GM19328 (cell line): ENCODE measurements around the gene ORAI3.

Experiments used
- ATAC-seq: cut with Tn5 transposase; IDR thresholded peaks from one replicate; pipeline ENCODE4 v1.9.1; 2021; ENCODE audit warnings: mild to moderate bottlenecking, moderate library complexity; ENCODE audit not compliant: unreplicated experiment

ORAI3 gene

DNA sequence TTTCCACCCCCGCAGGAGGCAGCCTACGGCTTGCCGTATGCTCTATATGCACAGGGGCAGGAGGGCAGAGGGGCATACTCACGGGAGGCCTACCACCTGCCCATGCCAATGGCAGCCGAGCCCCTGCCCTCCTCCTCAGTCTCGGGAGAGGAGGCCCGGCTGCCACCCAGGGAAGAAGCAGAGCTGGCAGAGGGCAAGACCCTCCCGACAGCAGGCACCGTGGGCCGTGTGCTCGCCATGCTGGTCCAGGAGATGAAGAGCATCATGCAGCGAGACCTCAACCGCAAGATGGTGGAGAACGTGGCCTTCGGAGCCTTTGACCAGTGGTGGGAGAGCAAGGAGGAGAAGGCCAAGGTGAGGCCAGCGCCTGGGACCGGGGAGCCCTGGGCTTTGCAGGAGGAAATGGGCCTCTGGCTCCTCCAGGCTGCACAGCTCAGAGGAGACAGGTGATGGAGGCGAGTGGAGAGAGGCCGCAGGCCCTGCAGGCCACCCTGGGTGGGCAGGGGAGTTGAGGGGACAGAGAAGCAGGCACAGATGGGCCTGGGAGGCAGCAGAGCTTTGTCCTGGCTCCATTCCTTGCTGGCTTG is 17.3 kb downstream of the ORAI3 start:
- no peak for ATAC-seq

DNA sequence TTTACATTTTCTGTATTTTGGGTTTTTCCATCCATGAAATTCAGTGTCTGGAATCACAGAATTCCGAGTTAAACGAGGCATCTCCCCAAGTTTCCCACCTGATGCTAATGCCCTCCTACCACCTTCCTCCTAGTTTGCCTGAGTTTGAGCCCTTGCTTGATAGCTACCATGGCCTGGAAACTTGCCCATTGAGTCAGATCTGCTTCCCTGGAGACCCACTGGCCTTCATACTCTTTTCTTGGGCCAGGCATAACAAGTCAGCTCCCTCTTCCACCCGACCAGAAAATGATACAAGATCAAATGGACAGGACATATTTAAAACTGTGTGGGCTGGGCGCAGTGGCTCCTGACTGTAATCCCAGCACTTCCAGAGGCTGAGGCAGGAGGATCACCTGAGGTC is 18.9 kb downstream of the ORAI3 start:
- no peak for ATAC-seq

- no peak for ATAC-seq
These were observed 20.5 kb downstream of the ORAI3 start for GRCh38 chr16:30969246-30969842.

- ATAC-seq, result no peak
These were observed 22.4 kb downstream of the ORAI3 start for GRCh38 chr16:30971298-30971697.

GRCh38 chr16:30972872-30973271 is 24.0 kb downstream of the ORAI3 start:
- no peak for ATAC-seq

DNA sequence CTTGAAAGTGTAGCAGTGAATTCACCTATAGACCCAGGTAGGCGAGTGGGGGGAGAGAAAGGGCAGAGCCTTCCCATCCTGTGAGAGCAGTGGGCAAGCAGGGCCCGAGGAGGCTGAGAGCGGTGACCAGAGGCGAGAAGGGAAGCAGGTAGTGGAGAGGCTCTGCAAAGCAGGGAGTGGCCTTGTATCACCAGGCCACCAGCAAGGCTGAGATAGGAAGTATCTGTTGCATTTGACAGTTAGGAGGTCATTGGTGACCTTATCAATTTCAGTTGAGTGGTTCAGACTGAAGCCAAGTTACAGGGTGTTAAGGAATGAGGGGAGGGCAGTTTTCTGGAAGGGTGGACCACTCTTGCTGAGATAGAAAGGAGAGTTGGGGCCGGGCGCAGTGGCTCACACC is 25.5 kb downstream of the ORAI3 start:
- ATAC-seq, result no peak

- ATAC-seq, result no peak
These were observed 27.6 kb downstream of the ORAI3 start for GRCh38 chr16:30976486-30976885.

- no peak for ATAC-seq
These were observed 28.6 kb downstream of the ORAI3 start for GRCh38 chr16:30977502-30977901.

DNA sequence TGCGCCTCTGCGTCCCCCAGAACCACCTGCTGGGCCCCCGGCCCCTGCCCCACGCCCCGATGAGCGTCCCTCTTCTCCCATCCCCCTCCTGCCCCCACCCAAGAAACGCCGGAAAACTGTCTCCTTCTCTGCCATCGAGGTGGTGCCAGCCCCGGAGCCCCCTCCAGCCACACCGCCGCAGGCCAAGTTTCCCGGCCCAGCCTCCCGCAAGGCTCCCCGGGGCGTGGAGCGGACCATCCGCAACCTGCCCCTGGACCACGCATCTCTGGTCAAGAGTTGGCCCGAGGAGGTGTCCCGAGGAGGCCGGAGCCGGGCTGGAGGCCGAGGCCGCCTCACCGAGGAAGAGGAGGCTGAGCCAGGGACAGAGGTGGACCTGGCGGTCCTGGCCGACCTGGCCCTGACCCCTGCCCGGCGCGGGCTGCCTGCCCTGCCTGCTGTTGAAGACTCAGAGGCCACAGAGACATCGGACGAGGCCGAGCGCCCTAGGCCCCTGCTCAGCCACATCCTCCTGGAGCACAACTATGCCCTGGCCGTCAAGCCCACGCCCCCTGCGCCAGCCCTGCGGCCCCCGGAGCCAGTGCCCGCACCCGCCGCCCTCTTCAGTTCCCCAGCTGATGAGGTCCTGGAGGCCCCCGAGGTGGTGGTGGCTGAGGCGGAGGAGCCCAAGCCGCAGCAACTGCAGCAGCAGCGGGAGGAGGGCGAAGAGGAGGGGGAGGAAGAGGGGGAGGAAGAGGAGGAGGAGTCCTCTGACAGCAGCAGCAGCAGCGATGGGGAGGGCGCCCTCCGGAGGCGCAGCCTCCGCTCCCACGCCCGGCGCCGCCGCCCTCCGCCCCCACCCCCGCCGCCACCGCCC is 30.5 kb downstream of the ORAI3 start:
- ATAC-seq, result no peak

- ATAC-seq, result no peak
These were observed 31.1 kb downstream of the ORAI3 start for GRCh38 chr16:30980023-30980371.

- no peak for ATAC-seq
These were observed 31.6 kb downstream of the ORAI3 start for GRCh38 chr16:30980434-30980833.

- ATAC-seq, result no peak
These were observed 32.1 kb downstream of the ORAI3 start for GRCh38 chr16:30980959-30981358.

DNA sequence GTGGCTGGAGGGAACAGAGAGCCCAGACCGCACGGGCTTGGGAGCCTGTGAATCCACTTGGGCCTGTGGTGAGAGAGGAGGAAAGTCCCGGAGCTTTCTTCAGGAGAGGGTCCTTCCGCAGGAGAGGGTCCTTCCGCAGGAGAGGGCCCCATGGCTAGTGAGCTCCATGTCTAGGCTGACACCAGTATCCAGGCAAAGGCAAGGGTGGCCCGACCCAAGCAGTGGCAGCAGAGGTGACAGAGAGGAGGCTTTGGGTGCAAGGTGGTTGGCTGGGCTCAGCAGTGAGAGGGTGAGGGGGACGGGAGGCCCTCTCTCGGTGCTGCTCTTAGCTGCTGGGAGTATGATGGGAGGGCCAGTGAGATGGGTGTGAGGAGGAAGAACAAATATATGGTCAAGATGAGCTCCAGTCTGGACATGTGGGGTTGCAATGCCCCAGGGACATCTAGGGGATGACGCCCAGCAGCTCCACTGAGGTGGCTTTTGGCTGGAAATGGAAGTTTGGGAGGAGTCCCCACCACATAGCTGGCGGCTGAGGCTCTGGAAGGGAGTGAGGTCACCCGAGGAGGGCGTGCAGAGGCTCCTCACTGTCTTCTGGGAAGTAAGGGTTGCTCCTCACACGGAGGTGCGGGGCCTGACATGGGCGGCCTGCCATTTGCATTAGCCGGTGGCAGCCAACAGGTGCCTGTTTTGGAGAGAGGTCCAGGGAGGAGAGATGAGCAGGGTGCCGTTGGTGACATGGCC is 33.9 kb downstream of the ORAI3 start:
- ATAC-seq, result no peak

- ATAC-seq, result no peak
These were observed 34.5 kb downstream of the ORAI3 start for GRCh38 chr16:30983289-30983889.

GRCh38 chr16:30983898-30984610 is 35.2 kb downstream of the ORAI3 start:
- no peak for ATAC-seq

GRCh38 chr16:30984669-30985400 is 36.0 kb downstream of the ORAI3 start, which contains the start of gene HSD3B7:
Gene HSD3B7 (plus strand): TSS chr16:30985207. CDS start chr16:30985659, 452 bp downstream.
- no peak for ATAC-seq

GRCh38 chr16:30985401-30986128 is 36.7 kb downstream of the ORAI3 start:
- ATAC-seq, result no peak

- ATAC-seq, result no peak
These were observed 37.5 kb downstream of the ORAI3 start for GRCh38 chr16:30986129-30986991.
